NOMO-1 treated with dmso at 0.1 percent for 144 hours (cell line): ENCODE data around the gene LCE3B.
"Not testable (repeated sequence)": the region's sequence is repeated elsewhere in the genome, so short reads cannot be mapped to it uniquely, and the experiment has no call there.

Source experiments
- DNase-seq: peaks from one replicate; lab custom pipeline; 2025; ENCODE audit not compliant: unreplicated experiment; lab: John Stamatoyannopoulos, UW

LCE3B gene

GRCh38 chr1:152613511-152613910 lies at the start of gene LCE3B:
Gene LCE3B (plus strand): TSS chr1:152613811. CDS start chr1:152613811, 0 bp downstream.
- DNase-seq: no peak

DNA sequence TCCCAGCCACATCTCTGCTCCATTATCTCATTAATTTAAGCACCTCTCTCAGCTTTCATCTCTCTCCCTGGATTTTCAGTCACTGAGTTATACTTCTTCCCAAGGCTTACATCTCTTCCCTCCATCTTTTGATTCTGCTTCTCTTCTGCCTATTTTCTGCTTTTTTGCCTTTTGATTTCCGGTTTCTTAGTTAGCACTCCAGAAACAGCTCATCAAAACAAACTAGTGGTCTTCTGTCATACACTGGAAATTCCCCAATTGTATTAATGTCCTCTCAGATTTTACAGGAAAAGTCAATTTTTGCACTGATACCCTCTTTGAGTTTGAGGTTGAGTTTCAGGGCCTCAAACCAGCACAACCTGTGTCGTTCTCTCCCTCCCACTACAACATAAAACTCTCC lies 48.5 kb upstream of the LCE3B start:
- DNase-seq: no peak

DNA sequence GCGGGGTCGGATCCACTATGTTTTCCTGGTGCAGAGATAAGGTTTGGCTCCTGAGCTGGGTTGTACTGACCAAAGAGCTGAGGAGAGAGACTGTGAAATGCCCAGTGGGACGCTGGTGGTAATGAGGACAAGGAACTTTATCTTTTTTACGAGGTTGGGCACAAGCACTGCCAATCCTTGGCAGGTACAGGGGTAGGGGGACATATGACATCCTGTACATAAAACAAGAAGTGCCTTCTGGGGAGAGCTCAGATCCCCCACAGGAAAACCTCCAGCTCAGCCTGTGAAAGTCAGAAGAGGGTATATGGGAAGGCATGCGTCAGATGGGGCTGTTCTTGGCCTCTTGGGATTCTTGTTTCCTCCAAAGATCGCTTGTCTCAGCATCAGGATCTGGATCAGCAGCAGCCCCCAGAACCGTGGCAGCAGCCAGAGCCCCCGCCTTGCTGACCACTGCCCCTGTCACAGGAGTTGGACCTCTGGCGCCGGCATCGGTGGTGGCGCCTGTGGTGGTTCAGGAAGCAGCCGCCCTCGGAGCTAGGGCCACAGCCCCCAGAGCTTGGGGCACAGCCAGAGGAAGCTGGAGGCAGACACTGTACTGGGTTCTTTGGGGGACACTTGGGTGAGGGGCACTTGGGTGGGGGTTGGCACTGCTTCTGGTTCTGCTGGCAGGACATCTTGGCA lies 47.9 kb upstream of the LCE3B start:
- no peak for DNase-seq

DNA sequence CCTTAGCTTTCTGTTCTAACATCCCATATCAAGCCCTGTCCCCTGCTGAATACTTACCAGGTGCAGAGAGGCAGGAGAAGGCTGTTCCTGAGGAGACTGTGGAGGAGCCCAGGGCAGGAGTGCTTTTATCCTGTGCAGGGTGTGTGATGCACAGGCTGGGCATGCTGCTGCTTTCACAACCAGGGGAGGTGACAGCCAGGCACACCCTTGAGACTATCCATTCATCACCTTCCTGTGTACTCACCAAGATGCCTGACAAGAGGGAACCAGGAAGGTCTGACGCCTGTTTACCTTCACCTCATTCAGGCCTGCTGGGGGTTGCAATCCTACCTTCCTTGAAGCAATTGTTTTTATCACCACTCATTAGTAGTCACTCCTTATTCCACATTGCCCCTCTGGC lies 46.9 kb upstream of the LCE3B start, which contains the start of gene LCE3E:
Gene LCE3E (minus strand): TSS at position 100 of the 400 bp plus-strand sequence. CDS start 572 bp downstream, outside the sequence.
- DNase-seq: no peak

GRCh38 chr1:152577168-152577567 lies 36.4 kb upstream of the LCE3B start:
- DNase-seq: no peak

GRCh38 chr1:152579526-152579925 lies 34.1 kb upstream of the LCE3B start:
- not testable (repeated sequence) for DNase-seq

- no peak for DNase-seq
Observed at GRCh38 chr1:152580433-152580832, 33.2 kb upstream of the LCE3B start, which contains the start of gene LCE3D. Gene LCE3D (minus strand): TSS chr1:152580516. CDS start chr1:152579936, 580 bp downstream.

DNA sequence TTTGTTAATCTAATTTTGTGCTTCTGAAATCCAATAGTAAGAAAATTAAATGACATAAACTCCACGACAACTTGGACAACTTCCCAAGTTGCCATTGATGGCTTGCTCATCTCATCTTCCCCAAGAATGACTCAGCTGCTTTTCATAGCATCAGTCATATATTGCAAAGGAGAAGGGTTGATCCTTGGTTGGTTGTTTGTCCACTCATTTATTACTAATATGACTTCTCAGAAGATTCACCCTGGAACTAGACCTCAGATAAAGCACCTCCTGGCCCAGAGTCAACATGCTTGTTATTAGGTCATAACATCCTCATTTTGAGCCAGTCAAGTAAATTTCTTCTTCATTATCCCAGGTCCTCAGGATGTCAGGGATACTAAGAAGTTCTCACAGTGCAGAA lies 31.0 kb upstream of the LCE3B start:
- no peak for DNase-seq

DNA sequence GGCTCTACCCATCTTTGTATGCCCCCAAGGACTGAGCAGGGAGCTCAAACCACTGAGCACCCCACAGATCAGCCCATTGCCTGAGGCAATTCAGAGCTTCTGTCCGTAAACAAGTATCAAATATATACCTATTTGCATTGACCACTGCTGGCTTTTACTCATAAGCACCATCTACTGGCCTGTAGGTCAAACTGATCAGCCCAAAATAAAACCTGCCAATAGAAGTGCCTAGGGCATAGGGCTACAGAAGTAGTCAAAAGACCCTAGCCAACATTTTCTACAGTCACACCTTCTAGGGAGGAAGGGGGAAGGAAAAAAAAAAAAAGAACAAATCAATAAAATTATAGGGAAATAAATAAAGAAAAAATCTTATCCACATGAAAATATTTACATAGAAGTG lies 28.0 kb upstream of the LCE3B start:
- DNase-seq: no peak

- no peak for DNase-seq
Observed at GRCh38 chr1:152596986-152597385, 16.6 kb upstream of the LCE3B start.

DNA sequence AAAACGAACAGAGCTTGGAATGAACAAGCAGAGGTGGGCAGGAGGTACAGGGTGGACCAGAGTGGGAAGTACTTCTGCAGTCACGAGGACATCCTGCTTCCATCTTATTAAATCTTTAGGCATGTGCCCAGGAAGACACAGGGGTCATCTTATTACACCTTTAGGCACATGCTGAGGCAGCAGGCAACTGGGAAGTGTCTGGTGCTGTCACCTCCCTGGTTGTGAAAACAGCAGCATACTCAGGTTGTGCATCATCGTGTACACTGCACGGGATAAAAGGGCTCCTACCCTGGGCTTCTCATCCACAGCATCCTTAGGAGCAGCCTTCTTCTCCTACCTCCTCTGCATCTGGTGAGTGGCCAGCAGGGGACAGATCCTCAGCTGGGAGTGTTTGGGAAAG lies 13.7 kb upstream of the LCE3B start, which contains the start of gene LCE3C:
Gene LCE3C (plus strand): TSS at position 301 of the 400 bp plus-strand sequence. CDS start 498 bp downstream, outside the sequence.
- no peak for DNase-seq

DNA sequence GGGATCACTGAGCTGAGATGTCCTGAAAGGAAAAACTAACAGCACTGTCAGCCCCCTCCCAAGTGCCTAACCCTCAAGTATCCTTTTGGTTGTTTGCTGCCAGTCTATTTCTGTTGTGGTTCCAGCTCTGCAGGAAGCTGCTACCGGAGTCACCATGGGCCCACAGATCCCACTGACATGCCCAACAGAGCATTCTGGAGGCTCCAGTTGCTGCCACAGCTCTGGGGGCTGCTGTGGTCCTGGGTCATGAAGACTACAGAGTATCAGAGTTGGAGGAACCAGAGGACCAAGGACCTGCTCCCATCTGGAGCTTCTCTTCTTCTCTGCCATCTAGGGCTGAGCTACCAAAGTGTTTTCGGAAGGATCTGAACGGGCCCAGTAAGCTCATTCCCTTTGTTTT lies 8.4 kb downstream of the LCE3B start:
- no peak for DNase-seq

DNA sequence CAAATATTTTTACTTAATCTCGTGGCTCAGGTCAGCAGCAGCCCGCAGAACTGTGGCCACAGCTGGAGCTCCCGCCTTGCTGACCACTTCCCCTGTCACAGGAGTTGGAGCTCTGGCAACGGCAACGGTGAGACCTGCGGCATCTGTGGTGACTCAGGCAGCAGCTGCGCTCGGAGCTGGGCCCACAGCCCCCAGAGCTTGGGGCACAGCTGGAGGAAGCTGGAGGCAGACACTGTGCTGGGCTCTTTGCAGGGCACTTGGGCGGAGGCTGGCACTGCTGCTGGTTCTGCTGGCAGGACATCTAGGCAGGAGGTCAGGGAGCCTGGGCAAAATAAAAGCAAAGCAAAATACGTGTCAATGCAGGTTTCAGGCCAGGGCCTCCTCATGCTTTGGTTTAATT lies 9.2 kb downstream of the LCE3B start, which contains the start of gene LCE3A:
Gene LCE3A (minus strand): TSS at position 301 of the 400 bp plus-strand sequence. CDS start 0 bp downstream, at position 301.
- peak; percentile 29 for DNase-seq

- no peak for DNase-seq
Observed at GRCh38 chr1:152623203-152623844, 9.7 kb downstream of the LCE3B start.

DNA sequence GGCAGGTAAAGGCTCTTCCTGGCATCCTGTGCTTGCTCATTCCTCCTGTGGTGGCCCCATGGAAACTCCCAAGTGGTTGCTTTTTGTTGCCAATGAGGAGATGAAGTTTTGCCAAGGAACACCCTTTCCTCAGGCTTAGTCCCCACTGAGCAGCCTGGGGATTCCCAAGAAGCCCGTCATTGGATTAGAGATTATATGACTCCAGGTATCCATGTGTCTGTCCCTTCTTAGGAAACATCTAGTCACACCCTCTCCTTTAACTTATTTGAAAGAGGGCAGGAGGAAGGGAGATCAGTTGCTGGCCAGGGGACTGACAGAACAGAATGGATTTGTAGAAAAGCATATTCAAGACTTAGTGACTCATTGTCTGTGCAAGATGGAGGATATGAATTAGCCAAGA lies 13.1 kb downstream of the LCE3B start:
- DNase-seq: no peak

- DNase-seq: no peak
Observed at GRCh38 chr1:152630596-152630995, 17.0 kb downstream of the LCE3B start.

GRCh38 chr1:152640351-152640750 lies 26.7 kb downstream of the LCE3B start:
- no peak for DNase-seq

DNA sequence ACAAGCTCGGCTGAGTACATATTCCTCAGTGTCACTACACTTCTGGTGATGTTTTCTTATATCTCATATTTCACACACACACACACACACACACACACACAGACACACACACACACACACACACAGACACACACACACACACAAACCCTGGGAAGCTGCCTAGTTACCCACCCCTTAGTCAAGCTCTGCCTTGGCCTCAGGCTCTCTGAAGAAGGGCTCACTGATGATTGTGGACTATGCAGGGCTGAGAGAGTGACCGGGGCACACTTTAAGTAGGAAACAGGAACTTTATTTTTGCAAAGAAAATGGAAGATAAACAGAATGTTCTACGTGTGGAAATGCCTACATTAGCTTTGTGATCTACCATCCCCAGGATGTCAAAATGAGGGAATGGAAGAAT lies 30.3 kb downstream of the LCE3B start:
- no peak for DNase-seq

GRCh38 chr1:152645146-152645545 lies 31.5 kb downstream of the LCE3B start:
- DNase-seq: no peak

- no peak for DNase-seq
Observed at GRCh38 chr1:152646656-152647055, 33.0 kb downstream of the LCE3B start.

- peak; percentile 20 for DNase-seq
Observed at GRCh38 chr1:152654110-152654509, 40.5 kb downstream of the LCE3B start.

GRCh38 chr1:152656459-152656858 lies 42.8 kb downstream of the LCE3B start:
- DNase-seq: no peak
